RWPE1 (cell line): ENCODE measurements around the gene ANGEL1.

Experiments
- CTCF ChIA-PET: fragments of 350-600 bp; sonication (Branson Sonifier 250); formaldehyde crosslinking; extraction: SDS; loops from one replicate; lab custom pipeline; 2021; lab: Yijun Ruan, JAX
- POLR2A ChIA-PET: fragments of 400-600 bp; formaldehyde crosslinking; extraction: SDS; loops from one replicate; lab custom pipeline; 2020; ENCODE audit warnings: antibody characterized with exemption; ENCODE audit not compliant: low non-redundant PET; lab: Yijun Ruan, JAX
- DNase-seq: peaks from one replicate; pipeline ENCODE4 v3.0.0; 2012; ENCODE audit warnings: low spot score
- H3K27ac ChIP-seq: fragments of 450-650 bp; 2 replicates; pipeline ENCODE4 v1.5.1; 2017
- CTCF ChIP-seq: fragments of 450-650 bp; conservative IDR thresholded peaks from 2 replicates; pipeline ENCODE4 v1.5.1; 2017; ENCODE audit warnings: low read depth, mild to moderate bottlenecking

Gene ANGEL1

GRCh38 chr14:76827696-76828296 lies 15.1 kb upstream of the ANGEL1 start:
- CTCF ChIA-PET = no interaction called here
- H3K27ac ChIP-seq = no peak overlapping the region
- TF ChIP-seq CTCF = no peak
- no peak for DNase-seq
- POLR2A ChIA-PET = no interaction called here

- DNase-seq = no peak
- no peak within 1 kb of the TSS for H3K27ac ChIP-seq
- POLR2A ChIA-PET = no interaction called here
- TF ChIP-seq CTCF = no peak
- CTCF ChIA-PET = no interaction called here
Observed at GRCh38 chr14:76826122-76826521, 13.4 kb upstream of the ANGEL1 start, which contains the start of gene LRRC74A. Gene LRRC74A, plus strand, starts transcription at chr14:76826408. Its CDS starts 290 bp downstream, at chr14:76826698.

GRCh38 chr14:76820700-76821099 lies 8.0 kb upstream of the ANGEL1 start:
- H3K27ac ChIP-seq = no peak overlapping the region
- DNase-seq = no peak
- no peak for TF ChIP-seq CTCF
- POLR2A ChIA-PET = no interaction called here
- CTCF ChIA-PET = no interaction called here

GRCh38 chr14:76814726-76815645 lies 2.3 kb upstream of the ANGEL1 start:
- no peak for TF ChIP-seq CTCF
- H3K27ac ChIP-seq = no peak overlapping the region
- no peak for DNase-seq
- ChIA-PET CTCF (no interaction called here), POLR2A (no interaction called here)

- TF ChIP-seq CTCF = no peak
- CTCF ChIA-PET = interaction anchor here (2.2 kb wide), 1 partner anchor 102 kb away, joined by 9 read pairs; no protein-coding TSS in a partner anchor
- POLR2A ChIA-PET = no interaction called here
- peak overlapping the region; percentile 71 for H3K27ac ChIP-seq
- DNase-seq = peak; percentile 44
Observed at GRCh38 chr14:76812093-76812421, 625 bp downstream of the ANGEL1 start.

GRCh38 chr14:76811561-76811960 lies 1.1 kb downstream of the ANGEL1 start:
- TF ChIP-seq CTCF = no peak
- POLR2A ChIA-PET = no interaction called here
- CTCF ChIA-PET = interaction anchor here (0.6 to 2.2 kb wide), 5 partner anchors 26 to 761 kb away, joined by 3 to 9 read pairs (median 4); no protein-coding TSS in a partner anchor
- H3K27ac ChIP-seq = no peak overlapping the region
- DNase-seq = no peak
